Measurements from ENCODE around the gene DENND11. TPM values are rescaled to one million over a fixed set of nuclear protein-coding genes. Genes with fewer than 3 reads are reported as not detected.

DENND11 gene
- total RNA-seq, 4 donors from 2014 or later = 8.5 to 29.2 (median 20.8) TPM

- Histone ChIP-seq H3K4me1 (no peaks in the 10 kb centered on the region), H3K27ac (no peak overlapping the region), H3K27me3 (no peaks in the 10 kb centered on the region), H3K4me3 (no peak overlapping the region), H3K36me3 (no peaks in the 10 kb centered on the region), H3K9me3 (no peaks in the 10 kb centered on the region)
- intact Hi-C loops (cut with DNase I; ENCODE audit: low total_unique reads) = no loop called here
- no peak for DNase-seq
- TF ChIP-seq POLR2A (IDR thresholded peaks at IDR 0.05) = no peak
- no peak for TF ChIP-seq CTCF (IDR thresholded peaks at IDR 0.05)
Observed at GRCh38 chr7:141686074-141686473, 15.9 kb downstream of the DENND11 start.

- intact Hi-C loops (cut with DNase I; ENCODE audit: low total_unique reads) = no loop called here
- Histone ChIP-seq H3K36me3 (no peaks in the 10 kb centered on the region), H3K27me3 (no peaks in the 10 kb centered on the region), H3K4me3 (no peak overlapping the region), H3K4me1 (no peaks in the 10 kb centered on the region), H3K27ac (no peak overlapping the region), H3K9me3 (no peaks in the 10 kb centered on the region)
- DNase-seq = no peak
- TF ChIP-seq CTCF (IDR thresholded peaks at IDR 0.05) = no peak
- TF ChIP-seq POLR2A (IDR thresholded peaks at IDR 0.05) = no peak
Observed at GRCh38 chr7:141685285-141686023, 16.5 kb downstream of the DENND11 start.

- TF ChIP-seq CTCF (IDR thresholded peaks at IDR 0.05) (no peak), POLR2A (IDR thresholded peaks at IDR 0.05) (no peak)
Observed at GRCh38 chr7:141679014-141679413, 23.0 kb downstream of the DENND11 start.

GRCh38 chr7:141676618-141677017, 25.3 kb downstream of the DENND11 start:
- intact Hi-C loops (cut with DNase I; ENCODE audit: low total_unique reads) = no loop called here
- TF ChIP-seq POLR2A (IDR thresholded peaks at IDR 0.05) = no peak
- no peak for TF ChIP-seq CTCF (IDR thresholded peaks at IDR 0.05)
- H3K36me3 ChIP-seq = no peaks in the 10 kb centered on the region
- H3K4me3 ChIP-seq = no peak overlapping the region
- H3K27ac ChIP-seq = no peak overlapping the region
- no peaks in the 10 kb centered on the region for H3K9me3 ChIP-seq
- no peaks in the 10 kb centered on the region for H3K4me1 ChIP-seq
- no peaks in the 10 kb centered on the region for H3K27me3 ChIP-seq
- no peak for DNase-seq

More at GRCh38 chr7:141679014-141679413, 23.0 kb downstream of the DENND11 start:
- DNase-seq = no peak
- H3K4me1 ChIP-seq = no peaks in the 10 kb centered on the region
- intact Hi-C loops (cut with DNase I; ENCODE audit: low total_unique reads) = no loop called here
- H3K4me3 ChIP-seq = no peak overlapping the region
- H3K27me3 ChIP-seq = no peaks in the 10 kb centered on the region
- no peaks in the 10 kb centered on the region for H3K36me3 ChIP-seq
- no peaks in the 10 kb centered on the region for H3K9me3 ChIP-seq
- no peak overlapping the region for H3K27ac ChIP-seq

- Histone ChIP-seq H3K4me1 (no peaks in the 10 kb centered on the region), H3K27ac (peak overlapping the region in 1 of 2 donors; percentile 58), H3K27me3 (no peaks in the 10 kb centered on the region), H3K9me3 (no peaks in the 10 kb centered on the region), H3K36me3 (no peaks in the 10 kb centered on the region), H3K4me3 (no peak overlapping the region)
- DNase-seq = no peak
- intact Hi-C loops (cut with DNase I; ENCODE audit: low total_unique reads) = no loop called here
- no peak for TF ChIP-seq CTCF (IDR thresholded peaks at IDR 0.05)
- no peak for TF ChIP-seq POLR2A (IDR thresholded peaks at IDR 0.05)
Observed at GRCh38 chr7:141675436-141676215, 26.3 kb downstream of the DENND11 start.
